GM18867 (cell line): ENCODE data around the gene TRIM41.
A peak's percentile ranks its signal among the peaks of the same experiment; 100 is the strongest.
"Not testable (repeated sequence)": the region's sequence is repeated elsewhere in the genome, so short reads cannot be mapped to it uniquely, and the experiment has no call there.

Experiments
- ATAC-seq: cut with Tn5 transposase; IDR thresholded peaks from one replicate; pipeline ENCODE4 v1.9.1; 2021; ENCODE audit warnings: mild to moderate bottlenecking, moderate library complexity; ENCODE audit not compliant: unreplicated experiment

Gene TRIM41

GRCh38 chr5:181223058-181223728, at the start of gene TRIM41:
Gene TRIM41, plus strand, starts transcription at chr5:181223281. Its CDS starts 719 bp downstream, at chr5:181224000.
- peak; percentile 63 for ATAC-seq

- peak; percentile 50 for ATAC-seq
Measured at GRCh38 chr5:181173420-181174342, 49.4 kb upstream of the TRIM41 start.

- ATAC-seq = no peak
Measured at GRCh38 chr5:181176254-181176952, 46.7 kb upstream of the TRIM41 start.

GRCh38 chr5:181177559-181177958, 45.5 kb upstream of the TRIM41 start:
- not testable (repeated sequence) for ATAC-seq

GRCh38 chr5:181181650-181182565, 41.2 kb upstream of the TRIM41 start:
- peak; percentile 54 for ATAC-seq

- no peak for ATAC-seq
Measured at GRCh38 chr5:181182651-181183050, 40.4 kb upstream of the TRIM41 start.

GRCh38 chr5:181184845-181185216, 38.2 kb upstream of the TRIM41 start:
- ATAC-seq = no peak

- ATAC-seq = no peak
Measured at GRCh38 chr5:181185560-181185959, 37.5 kb upstream of the TRIM41 start.

- no peak for ATAC-seq
Measured at GRCh38 chr5:181186022-181186421, 37.1 kb upstream of the TRIM41 start.

- ATAC-seq = no peak
Measured at GRCh38 chr5:181186986-181187499, 36.0 kb upstream of the TRIM41 start.

- no peak for ATAC-seq
Measured at GRCh38 chr5:181187500-181188213, 35.4 kb upstream of the TRIM41 start.

GRCh38 chr5:181188700-181189362, 34.2 kb upstream of the TRIM41 start:
- no peak for ATAC-seq

GRCh38 chr5:181189363-181189961, 33.6 kb upstream of the TRIM41 start:
- ATAC-seq = no peak

- ATAC-seq = no peak
Measured at GRCh38 chr5:181189962-181190710, 32.9 kb upstream of the TRIM41 start.

- peak; percentile 9 for ATAC-seq
Measured at GRCh38 chr5:181190711-181191525, 32.2 kb upstream of the TRIM41 start.

- peak; percentile 61 for ATAC-seq
Measured at GRCh38 chr5:181191526-181192336, 31.4 kb upstream of the TRIM41 start.
